ENCODE results near the gene CST5. TPM values are rescaled to one million over a fixed set of nuclear protein-coding genes. Genes with fewer than 3 reads are reported as not detected.
"Not testable (repeated sequence)": the region's sequence is repeated elsewhere in the genome, so short reads cannot be mapped to it uniquely, and the experiment has no call there.

CST5 gene
- total RNA-seq, 1 donor from 2014 or later = not detected

DNA sequence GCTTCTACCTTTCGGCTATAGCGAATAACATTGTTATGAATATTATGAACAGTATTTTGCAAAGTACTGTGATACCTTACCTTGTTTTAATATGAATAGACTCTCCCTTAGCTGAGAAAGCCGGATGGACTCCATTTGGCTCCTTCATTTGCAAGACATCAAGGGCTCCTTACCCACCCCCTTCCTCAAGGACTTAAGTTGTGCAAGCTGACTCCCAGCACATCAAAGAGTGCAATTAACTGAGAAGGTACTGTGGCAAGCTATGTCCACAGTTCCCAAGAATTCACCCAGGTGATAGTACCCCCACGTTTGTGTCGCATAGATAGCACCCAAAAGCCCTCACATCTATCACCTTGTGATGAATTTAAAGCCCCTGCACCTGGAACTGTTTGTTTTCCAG lies 11.2 kb downstream of the CST5 start:
- no peak for TF ChIP-seq EZH2phosphoT487 (IDR thresholded peaks at IDR 0.05)
- no peak for TF ChIP-seq EZH2 (IDR thresholded peaks at IDR 0.05)
- TF ChIP-seq, protein P1, sequence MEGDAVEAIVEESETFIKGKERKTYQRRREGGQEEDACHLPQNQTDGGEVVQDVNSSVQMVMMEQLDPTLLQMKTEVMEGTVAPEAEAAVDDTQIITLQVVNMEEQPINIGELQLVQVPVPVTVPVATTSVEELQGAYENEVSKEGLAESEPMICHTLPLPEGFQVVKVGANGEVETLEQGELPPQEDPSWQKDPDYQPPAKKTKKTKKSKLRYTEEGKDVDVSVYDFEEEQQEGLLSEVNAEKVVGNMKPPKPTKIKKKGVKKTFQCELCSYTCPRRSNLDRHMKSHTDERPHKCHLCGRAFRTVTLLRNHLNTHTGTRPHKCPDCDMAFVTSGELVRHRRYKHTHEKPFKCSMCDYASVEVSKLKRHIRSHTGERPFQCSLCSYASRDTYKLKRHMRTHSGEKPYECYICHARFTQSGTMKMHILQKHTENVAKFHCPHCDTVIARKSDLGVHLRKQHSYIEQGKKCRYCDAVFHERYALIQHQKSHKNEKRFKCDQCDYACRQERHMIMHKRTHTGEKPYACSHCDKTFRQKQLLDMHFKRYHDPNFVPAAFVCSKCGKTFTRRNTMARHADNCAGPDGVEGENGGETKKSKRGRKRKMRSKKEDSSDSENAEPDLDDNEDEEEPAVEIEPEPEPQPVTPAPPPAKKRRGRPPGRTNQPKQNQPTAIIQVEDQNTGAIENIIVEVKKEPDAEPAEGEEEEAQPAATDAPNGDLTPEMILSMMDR (IDR thresholded peaks at IDR 0.05) = no peak
- Histone ChIP-seq H3K36me3 (no peaks in the 10 kb centered on the region), H3K4me3 (no peak overlapping the region), H3K27ac (no peak overlapping the region), H3K27me3 (no peaks in the 10 kb centered on the region), H3K4me1 (peaks cover 32% of the 10 kb centered on the region), H3K9ac (no peak overlapping the region), H3K4me2 (peak overlapping the region; percentile 30), H2AFZ (replicated peaks) (peak overlapping the region; percentile 11), H3K79me2 (ENCODE audit: low read depth) (no peaks in the 10 kb centered on the region), H3K9me3 (ENCODE audit: low read depth) (no peaks in the 10 kb centered on the region), H3F3A (ENCODE audit: low read depth) (peaks cover 10% of the 10 kb centered on the region), H4K20me1 (ENCODE audit: low read depth) (no peaks in the 10 kb centered on the region)
- DNase-seq (ENCODE audit: low spot score) = no peak
- H3K4me1 Mint-ChIP-seq = peaks cover 9% of the 10 kb centered on the region
- H3K27ac Mint-ChIP-seq = no peak overlapping the region
- no peaks in the 10 kb centered on the region for H3K36me3 Mint-ChIP-seq
- H3K27me3 Mint-ChIP-seq (ENCODE audit: insufficient read depth, low read depth) = no peaks in the 10 kb centered on the region
- no peaks in the 10 kb centered on the region for H3K9me3 Mint-ChIP-seq
- no peak overlapping the region for H3K4me3 Mint-ChIP-seq

DNA sequence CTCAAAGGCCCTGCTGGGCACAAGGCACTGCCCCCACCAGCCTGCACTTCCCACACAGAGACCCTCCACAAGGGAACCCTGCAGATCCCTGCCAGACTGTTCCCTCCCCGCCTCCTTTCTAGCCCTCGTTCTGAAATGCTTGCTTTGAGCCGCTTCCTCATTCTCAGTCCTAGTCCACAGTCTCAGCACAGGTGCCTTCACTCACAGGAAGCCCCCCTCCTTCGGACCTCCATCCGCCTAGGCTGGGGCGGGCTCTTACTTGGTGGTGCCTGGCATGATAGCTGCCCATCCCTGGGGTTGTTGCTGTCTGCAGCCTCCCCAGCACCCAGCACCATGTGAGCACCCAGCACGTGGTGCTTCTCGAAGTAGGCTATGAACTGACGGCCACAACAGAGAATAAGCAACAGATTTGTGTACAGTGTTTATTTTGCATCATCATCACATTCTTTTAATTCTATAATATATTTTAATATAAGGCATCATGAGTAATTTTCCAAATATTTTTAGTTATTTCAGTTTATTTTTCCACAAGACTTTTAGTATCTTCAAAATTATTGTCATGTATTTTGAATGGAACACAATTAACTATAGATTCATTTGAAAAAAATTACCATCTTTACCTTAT lies 12.3 kb downstream of the CST5 start:
- H3K36me3 Mint-ChIP-seq = no peaks in the 10 kb centered on the region
- no peaks in the 10 kb centered on the region for H3K9me3 ChIP-seq (ENCODE audit: low read depth)
- no peak overlapping the region for H3K4me3 Mint-ChIP-seq
- H3K4me3 ChIP-seq = no peak overlapping the region
- H3K79me2 ChIP-seq (ENCODE audit: low read depth) = no peaks in the 10 kb centered on the region
- no peak overlapping the region for H3K9ac ChIP-seq
- H3F3A ChIP-seq (ENCODE audit: low read depth) = peaks cover 10% of the 10 kb centered on the region
- no peak overlapping the region for H3K27ac Mint-ChIP-seq
- no peaks in the 10 kb centered on the region for H3K27me3 Mint-ChIP-seq (ENCODE audit: insufficient read depth, low read depth)
- peaks cover 3% of the 10 kb centered on the region for H3K9me3 Mint-ChIP-seq
- H3K4me1 Mint-ChIP-seq = peaks cover 9% of the 10 kb centered on the region
- no peaks in the 10 kb centered on the region for H3K36me3 ChIP-seq
- H3K4me2 ChIP-seq = no peak overlapping the region
- peak overlapping the region; percentile 47 for H2AFZ ChIP-seq (replicated peaks)
- no peaks in the 10 kb centered on the region for H4K20me1 ChIP-seq (ENCODE audit: low read depth)
- H3K27ac ChIP-seq = no peak overlapping the region
- TF ChIP-seq EZH2phosphoT487 (IDR thresholded peaks at IDR 0.05) (no peak), EZH2 (IDR thresholded peaks at IDR 0.05) (no peak)
- TF ChIP-seq, protein P1 (IDR thresholded peaks at IDR 0.05) = no peak
- no peak for DNase-seq (ENCODE audit: low spot score)
- H3K27me3 ChIP-seq = no peaks in the 10 kb centered on the region
- peaks cover 32% of the 10 kb centered on the region for H3K4me1 ChIP-seq

DNA sequence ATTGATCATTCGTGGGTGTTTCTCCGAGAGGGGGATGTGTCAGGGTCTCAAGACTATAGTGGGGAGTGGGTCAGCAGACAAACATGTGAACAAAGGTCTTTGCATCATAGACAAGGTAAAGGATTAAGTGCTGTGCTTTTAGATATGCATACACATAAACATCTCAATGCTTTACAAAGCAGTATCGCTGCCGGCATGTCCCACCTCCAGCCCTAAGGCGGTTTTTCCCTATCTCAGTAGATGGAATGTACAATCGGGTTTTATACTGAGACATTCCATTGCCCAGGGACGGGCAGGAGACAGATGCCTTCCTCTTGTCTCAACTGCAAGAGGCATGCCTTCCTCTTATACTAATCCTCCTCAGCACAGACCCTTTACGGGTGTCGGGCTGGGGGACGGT lies 18.8 kb downstream of the CST5 start:
- not testable (repeated sequence) for H4K20me1 ChIP-seq (ENCODE audit: low read depth); H3K4me3 Mint-ChIP-seq; H3K27ac ChIP-seq; H3K4me1 ChIP-seq; H3K27me3 ChIP-seq; H3K9me3 ChIP-seq (ENCODE audit: low read depth); H3F3A ChIP-seq (ENCODE audit: low read depth); H3K4me3 ChIP-seq; H3K36me3 Mint-ChIP-seq; H3K27me3 Mint-ChIP-seq (ENCODE audit: insufficient read depth, low read depth); H3K27ac Mint-ChIP-seq; H3K9me3 Mint-ChIP-seq; DNase-seq (ENCODE audit: low spot score); H3K79me2 ChIP-seq (ENCODE audit: low read depth); H3K36me3 ChIP-seq; H3K9ac ChIP-seq; H2AFZ ChIP-seq (replicated peaks); H3K4me2 ChIP-seq
- H3K4me1 Mint-ChIP-seq = peaks cover 16% of the 10 kb centered on the region

DNA sequence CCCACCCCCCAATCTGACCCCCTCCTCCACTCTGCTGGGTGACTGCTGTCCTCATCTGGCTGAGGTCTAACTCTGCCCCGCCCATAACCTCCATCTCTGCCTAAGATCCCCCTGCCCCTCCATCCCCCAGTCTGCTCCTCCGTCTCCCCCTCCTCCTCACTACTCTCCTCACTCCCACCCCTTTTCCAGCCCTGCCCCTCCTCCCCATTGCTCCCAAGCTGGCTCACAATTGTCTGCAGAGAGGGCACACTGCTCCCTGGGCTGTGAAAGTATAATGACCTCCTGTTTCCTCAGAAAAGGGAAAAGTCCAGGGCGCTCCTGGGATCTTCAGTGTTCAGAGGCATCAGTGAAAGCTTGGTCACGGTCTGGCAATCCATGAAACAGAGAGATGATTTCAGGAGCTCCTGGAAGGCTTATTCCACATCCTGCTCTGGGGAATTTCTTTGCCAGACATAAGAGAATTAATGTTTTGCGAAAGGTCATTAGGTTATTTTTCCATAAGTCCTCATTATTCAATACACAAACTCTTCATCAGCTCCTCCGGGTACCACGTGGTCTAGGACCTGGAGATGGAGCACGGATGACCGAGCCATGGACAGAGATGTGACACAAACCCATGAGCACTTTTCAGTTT lies 21.5 kb downstream of the CST5 start:
- peak overlapping the region; percentile 80 for H3K27ac Mint-ChIP-seq
- no peak overlapping the region for H3K27ac ChIP-seq

More for the DNA sequence above, 21.5 kb downstream of the CST5 start:
- Histone ChIP-seq H3K27me3 (no peaks in the 10 kb centered on the region), H3F3A (ENCODE audit: low read depth) (no peaks in the 10 kb centered on the region), H3K79me2 (ENCODE audit: low read depth) (no peaks in the 10 kb centered on the region), H3K4me3 (no peak overlapping the region), H3K9me3 (ENCODE audit: low read depth) (no peaks in the 10 kb centered on the region), H3K4me2 (peak overlapping the region; percentile 76), H3K9ac (no peak overlapping the region), H3K4me1 (peaks cover 6% of the 10 kb centered on the region), H3K36me3 (no peaks in the 10 kb centered on the region), H2AFZ (replicated peaks) (peak overlapping the region; percentile 76), H4K20me1 (ENCODE audit: low read depth) (no peaks in the 10 kb centered on the region)
- Mint-ChIP-seq H3K27me3 (ENCODE audit: insufficient read depth, low read depth) (peaks cover 14% of the 10 kb centered on the region), H3K4me1 (peaks cover 16% of the 10 kb centered on the region), H3K4me3 (peak overlapping the region; percentile 46), H3K36me3 (no peaks in the 10 kb centered on the region), H3K9me3 (peaks cover 3% of the 10 kb centered on the region)
- TF ChIP-seq EZH2 (IDR thresholded peaks at IDR 0.05) (no peak), EZH2phosphoT487 (IDR thresholded peaks at IDR 0.05) (no peak)
- TF ChIP-seq, protein P1 (IDR thresholded peaks at IDR 0.05) = no peak
- DNase-seq (ENCODE audit: low spot score) = peak; percentile 67

Data from neural progenitor cell (in vitro differentiated cells).